HepG2 (cell line): ENCODE data around the gene CDH13. TPM values are rescaled to one million over a fixed set of nuclear protein-coding genes. Genes with fewer than 3 reads are reported as not detected.

Experiments used
- ATAC-seq: fragments of 200-7000 bp; cut with Tn5 transposase; 3 replicates; pipeline ENCODE4 v1.9.1; 2020; ENCODE audit warnings: mild to moderate bottlenecking, moderate library complexity
- BruUV-seq: library from RNA; stranded (reverse); fragments of 400-500 nt; replicated peaks from 2 replicates; lab custom pipeline; 2021; lab: Mats Ljungman, UMichigan
- CTCF ChIA-PET: fragments of 300-600 bp; formaldehyde crosslinking; extraction: SDS; loops from one replicate; lab custom pipeline; 2021; ENCODE audit warnings: low total read pairs, inconsistent platforms, low intra/inter-chr PET ratio; lab: Yijun Ruan, JAX
- POLR2A ChIA-PET: fragments of 350-600 bp; sonication (Branson Sonifier 250); formaldehyde crosslinking; loops from one replicate; lab custom pipeline; 2020; ENCODE audit warnings: antibody characterized with exemption, inconsistent platforms; lab: Yijun Ruan, JAX
- DNase-seq: peaks from one replicate; pipeline ENCODE4 v3.0.0-alpha.2; 2015; ENCODE audit warnings: low spot score
- FAIRE-seq: peaks from 3 replicates; lab custom pipeline; 2011; peaks lifted over from hg19 to GRCh38; lab: Jason Lieb, UNC
- H2AFZ ChIP-seq: one replicate; pipeline ENCODE4 v1.6.1; 2011; ENCODE audit warnings: low read length, inconsistent platforms
- H3K27ac ChIP-seq: fragments of 300-600 bp; 3 replicates; pipeline ENCODE4 v1.8.0; 2011; ENCODE audit warnings: mixed run types, mild to moderate bottlenecking, mixed read lengths, low read length, inconsistent platforms; ENCODE audit not compliant: insufficient read depth; ENCODE audit errors: extremely low read length
- H3K27me3 ChIP-seq, 2 experiments: fragments of 200-600 bp in 1 of 2; 2 replicates in 1 of 2; 3 replicates in 1 of 2; pipeline versions ENCODE4 v1.6.0 to v1.8.0; 2011; ENCODE audit warnings: low read length in 2 of 2, mild to moderate bottlenecking in 2 of 2, moderate library complexity in 2 of 2, inconsistent platforms in 1 of 2; ENCODE audit not compliant: insufficient read depth in 2 of 2, control insufficient read depth in 1 of 2
- H3K36me3 ChIP-seq, 2 experiments: fragments of 200-600 bp in 1 of 2; replicated peaks in 1 of 2; 2 replicates in 1 of 2; 3 replicates in 1 of 2; pipeline versions ENCODE4 v1.5.1 to v1.8.0; 2011; ENCODE audit warnings: low read length in 2 of 2, inconsistent platforms in 1 of 2; ENCODE audit not compliant: insufficient read depth in 2 of 2, control insufficient read depth in 1 of 2
- H3K4me1 ChIP-seq: 2 replicates; pipeline ENCODE4 v1.5.1; 2012; ENCODE audit warnings: low read length, inconsistent platforms; ENCODE audit not compliant: insufficient read depth
- H3K4me2 ChIP-seq: 2 replicates; pipeline ENCODE4 v1.6.0; 2011; ENCODE audit warnings: low read depth, low read length, inconsistent platforms
- H3K4me3 ChIP-seq, 3 experiments: fragments of 200-600 bp in 1 of 3; sonication (generic), shearing (Covaris generic) in 1 of 3; replicated peaks in 1 of 3; 2 replicates each; pipeline ENCODE4 v1.5.1; 2011 to 2016; ENCODE audit warnings: low read length in 3 of 3, inconsistent platforms in 2 of 3, low read depth in 2 of 3, mild to moderate bottlenecking in 2 of 3, control low read depth in 1 of 3, mixed read lengths in 1 of 3; ENCODE audit not compliant: insufficient read depth in 1 of 3
- H3K79me2 ChIP-seq: one replicate; pipeline ENCODE4 v1.6.1; 2011; ENCODE audit warnings: low read length, inconsistent platforms; ENCODE audit not compliant: insufficient read depth
- H3K9ac ChIP-seq: 2 replicates; pipeline ENCODE4 v1.6.0; 2011; ENCODE audit warnings: mild to moderate bottlenecking, low read depth, low read length, inconsistent platforms; ENCODE audit not compliant: insufficient read depth
- H3K9me3 ChIP-seq: 2 replicates; pipeline ENCODE4 v1.5.1; 2012; ENCODE audit warnings: mild to moderate bottlenecking, low read length
- H4K20me1 ChIP-seq: 2 replicates; pipeline ENCODE4 v1.6.0; 2011; ENCODE audit warnings: inconsistent platforms, mild to moderate bottlenecking, low read length, moderate library complexity; ENCODE audit not compliant: insufficient read depth
- AHR ChIP-seq: IDR thresholded peaks from 2 replicates; pipeline ENCODE4 v1.6.1; 2018; ENCODE audit warnings: missing genetic modification reagents, missing compliant biosample characterization
- EEA1 ChIP-seq: sonication (generic); formaldehyde crosslinking; IDR thresholded peaks from 2 replicates; pipeline ENCODE4 v1.5.1; 2020; ENCODE audit warnings: mild to moderate bottlenecking, missing genetic modification reagents, borderline replicate concordance
- ELF3 ChIP-seq: IDR thresholded peaks from 2 replicates; pipeline ENCODE4 v1.6.1; 2016; ENCODE audit warnings: missing genetic modification reagents, missing compliant biosample characterization
- ESRRA ChIP-seq: sonication (generic); formaldehyde crosslinking; IDR thresholded peaks from 2 replicates; pipeline ENCODE4 v1.5.1; 2020; ENCODE audit warnings: mild to moderate bottlenecking, low read depth, missing genetic modification reagents
- IRX3 ChIP-seq: sonication (generic); formaldehyde crosslinking; IDR thresholded peaks from 2 replicates; pipeline ENCODE4 v1.8.1; 2023; ENCODE audit warnings: mild to moderate bottlenecking, low read depth, missing genetic modification reagents, borderline replicate concordance
- POLR2G ChIP-seq: fragments of 200-400 bp; formaldehyde crosslinking; IDR thresholded peaks from 2 replicates; pipeline ENCODE4 v1.6.1; 2018; ENCODE audit warnings: mild to moderate bottlenecking, low read depth, low read length, moderate library complexity
- SP4 ChIP-seq: sonication (generic); formaldehyde crosslinking; IDR thresholded peaks from 2 replicates; pipeline ENCODE4 v1.8.1; 2023; ENCODE audit warnings: mild to moderate bottlenecking, missing genetic modification reagents
- SRSF9 ChIP-seq: fragments of 200-400 bp; formaldehyde crosslinking; IDR thresholded peaks from 2 replicates; pipeline ENCODE4 v1.6.1; 2018; ENCODE audit warnings: borderline replicate concordance, mild to moderate bottlenecking, low read depth, low read length; ENCODE audit not compliant: insufficient read depth, poor library complexity, severe bottlenecking
- ZNF24 ChIP-seq: fragments of 450-650 bp; IDR thresholded peaks from 2 replicates; pipeline ENCODE4 v1.6.1; 2017; ENCODE audit warnings: antibody characterized with exemption, mild to moderate bottlenecking
- ZNF607 ChIP-seq: sonication (generic); formaldehyde crosslinking; IDR thresholded peaks from 2 replicates; pipeline ENCODE4 v1.5.1; 2020; ENCODE audit warnings: missing genetic modification reagents, mild to moderate bottlenecking, borderline replicate concordance
- ZNF891 ChIP-seq: sonication (generic); formaldehyde crosslinking; IDR thresholded peaks from 2 replicates; pipeline ENCODE4 v1.5.0; 2020; ENCODE audit warnings: mild to moderate bottlenecking, missing genetic modification reagents
- WGBS: methylation state at CpG from one replicate; pipeline ENCODE4 v1.1.6; 2017; ENCODE audit warnings: low lambda C conversion rate; 5-methylcytosine and 5-hydroxymethylcytosine counted together
- in situ Hi-C: cut with HindIII; loops from 2 replicates; pipeline ENCODE4 v1.10.0; 2017; ENCODE audit warnings: low pct_unique_long_range_greater_than_20kb; ENCODE audit not compliant: extremely low pct_ligation_motif_present
- intact Hi-C: fragments of 100-400 bp; cut with micrococcal nuclease; formaldehyde crosslinking; loops from one replicate; pipeline ENCODE4 v1.10.0; 2022; ENCODE audit not compliant: unreplicated experiment
- polyA plus RNA-seq, 8 experiments: library from polyadenylated mRNA; depleted of rRNA in 3 of 8; stranded (reverse) in 7 of 8; unstranded in 1 of 8; fragments of >200 nt; fragmentation: Illumina TruSeq in 4 of 8; extraction: Trizol in 4 of 8; gene quantifications; 2 replicates each; pipeline versions ENCODE4 v1.2.1 to v1.2.3, GENCODE V29; 2011 to 2016; ENCODE audit warnings: low read depth in 4 of 8, missing spikeins in 1 of 8, mixed read lengths in 1 of 8; ENCODE audit not compliant: insufficient read depth in 1 of 8
- total RNA-seq, 5 experiments: library from RNA; depleted of rRNA; stranded (reverse); fragments of >200 nt; fragmentation: Illumina TruSeq; extraction: Trizol; gene quantifications; 2 replicates each; pipeline ENCODE4 v1.2.3, GENCODE V29; 2016; ENCODE audit warnings: low read depth in 1 of 5
- TF ChIP-seq, protein P1 (sequence below): sonication (generic); formaldehyde crosslinking; IDR thresholded peaks from 2 replicates; pipeline ENCODE4 v1.8.0; 2022; ENCODE audit warnings: missing genetic modification reagents, low read depth, mild to moderate bottlenecking, borderline replicate concordance
- TF ChIP-seq, protein P2 (sequence below): sonication (generic); formaldehyde crosslinking; IDR thresholded peaks from 2 replicates; pipeline ENCODE4 v1.8.1; 2022; ENCODE audit warnings: low read depth, mild to moderate bottlenecking, missing genetic modification reagents

CDH13 gene
- total and polyA plus RNA-seq, 2 of the 13 experiments (the other 11 are each of a cell fraction or from before 2014, with no cell fraction given), result not detected

DNA sequence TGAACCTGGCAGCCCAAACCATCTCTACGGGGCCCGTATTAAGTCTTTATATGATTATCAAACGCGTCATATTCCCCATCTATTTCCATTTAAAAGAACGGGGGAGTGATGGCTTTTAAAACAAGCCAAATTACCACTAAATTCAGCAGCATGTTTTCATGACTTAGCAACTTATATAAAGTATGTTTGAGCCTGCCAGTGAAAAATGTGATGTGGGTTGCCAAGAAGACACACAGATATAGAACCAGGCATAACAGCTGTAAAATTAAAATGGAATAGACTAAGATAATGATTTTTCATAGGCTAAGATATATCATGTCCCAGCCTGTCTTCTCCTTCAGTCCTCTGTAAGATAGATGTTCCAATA lies 1136.2 kb downstream of the CDH13 start:
- no peaks in the 10 kb centered on the region; a peak in 1 of 5 replicates for H3K27me3 ChIP-seq
- H3K9ac ChIP-seq, result no peak overlapping the region
- under 1% methylated on average over 5 of the region's 5 CpGs for WGBS
- POLR2A ChIA-PET, result no interaction called here
- no peak overlapping the region for H2AFZ ChIP-seq
- intact Hi-C loops, result no loop called here
- CTCF ChIA-PET, result no interaction called here
- peaks cover 9% of the 10 kb centered on the region; the same call in 1 of the 2 replicates for H3K9me3 ChIP-seq
- no peaks in the 10 kb centered on the region for H3K36me3 ChIP-seq
- H3K4me1 ChIP-seq, result peaks cover 9% of the 10 kb centered on the region; the same call in 1 of the 2 replicates
- no peak overlapping the region for H3K27ac ChIP-seq
- in situ Hi-C loops, result no loop called here
- no peak overlapping the region for H3K4me3 ChIP-seq
- ATAC-seq (no peak), DNase-seq (no peak), FAIRE-seq (no peak)
- H3K79me2 ChIP-seq, result no peaks in the 10 kb centered on the region
- BruUV-seq, result no TSS peak
- no peaks in the 10 kb centered on the region for H4K20me1 ChIP-seq
- TF ChIP-seq ESRRA (no peak), AHR (no peak)
- TF ChIP-seq, protein P1, sequence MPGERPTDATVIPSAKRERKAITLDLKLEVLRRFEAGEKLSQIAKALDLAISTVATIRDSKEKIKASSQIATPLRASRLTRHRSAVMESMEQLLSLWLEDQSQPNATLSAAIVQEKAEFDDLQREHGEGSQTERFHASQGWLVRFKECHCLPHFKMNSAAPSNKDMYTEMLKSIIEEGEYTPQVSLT (CRISPR knock-in tag), result no peak
- TF ChIP-seq, protein P2, sequence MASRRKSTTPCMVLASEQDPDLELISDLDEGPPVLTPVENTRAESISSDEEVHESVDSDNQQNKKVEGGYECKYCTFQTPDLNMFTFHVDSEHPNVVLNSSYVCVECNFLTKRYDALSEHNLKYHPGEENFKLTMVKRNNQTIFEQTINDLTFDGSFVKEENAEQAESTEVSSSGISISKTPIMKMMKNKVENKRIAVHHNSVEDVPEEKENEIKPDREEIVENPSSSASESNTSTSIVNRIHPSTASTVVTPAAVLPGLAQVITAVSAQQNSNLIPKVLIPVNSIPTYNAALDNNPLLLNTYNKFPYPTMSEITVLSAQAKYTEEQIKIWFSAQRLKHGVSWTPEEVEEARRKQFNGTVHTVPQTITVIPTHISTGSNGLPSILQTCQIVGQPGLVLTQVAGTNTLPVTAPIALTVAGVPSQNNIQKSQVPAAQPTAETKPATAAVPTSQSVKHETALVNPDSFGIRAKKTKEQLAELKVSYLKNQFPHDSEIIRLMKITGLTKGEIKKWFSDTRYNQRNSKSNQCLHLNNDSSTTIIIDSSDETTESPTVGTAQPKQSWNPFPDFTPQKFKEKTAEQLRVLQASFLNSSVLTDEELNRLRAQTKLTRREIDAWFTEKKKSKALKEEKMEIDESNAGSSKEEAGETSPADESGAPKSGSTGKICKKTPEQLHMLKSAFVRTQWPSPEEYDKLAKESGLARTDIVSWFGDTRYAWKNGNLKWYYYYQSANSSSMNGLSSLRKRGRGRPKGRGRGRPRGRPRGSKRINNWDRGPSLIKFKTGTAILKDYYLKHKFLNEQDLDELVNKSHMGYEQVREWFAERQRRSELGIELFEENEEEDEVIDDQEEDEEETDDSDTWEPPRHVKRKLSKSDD, result no peak
- H3K4me2 ChIP-seq, result no peak overlapping the region

DNA sequence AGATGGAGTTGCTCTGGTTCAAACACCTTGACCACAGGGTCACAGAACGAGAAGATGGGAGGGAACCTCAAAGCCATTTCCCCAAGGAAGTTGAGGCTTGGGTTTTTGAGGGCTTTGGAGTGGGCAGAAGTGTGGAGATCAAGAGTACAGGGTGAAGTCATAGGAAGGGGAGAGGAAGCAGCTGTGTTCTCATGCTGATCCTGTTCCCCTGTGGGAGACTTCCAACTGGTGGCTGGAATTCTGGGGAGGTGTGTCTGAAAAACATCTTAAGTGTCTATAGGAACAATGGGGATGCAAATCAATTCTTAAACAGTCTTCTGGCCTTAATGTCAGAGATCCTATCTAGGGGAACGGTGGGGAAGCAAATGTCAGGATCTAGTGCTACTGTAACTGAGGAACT lies 1142.2 kb downstream of the CDH13 start:
- intact Hi-C loops (no loop called here), in situ Hi-C loops (no loop called here)
- no peaks in the 10 kb centered on the region for H3K9me3 ChIP-seq
- ChIA-PET POLR2A (no interaction called here), CTCF (no interaction called here)
- ATAC-seq (no peak), DNase-seq (no peak), FAIRE-seq (no peak)
- no peaks in the 10 kb centered on the region for H3K79me2 ChIP-seq
- no peaks in the 10 kb centered on the region for H4K20me1 ChIP-seq
- no peak overlapping the region for H3K4me2 ChIP-seq
- no peaks in the 10 kb centered on the region for H3K27me3 ChIP-seq
- no peak overlapping the region for H3K9ac ChIP-seq
- BruUV-seq, result no TSS peak
- H3K4me3 ChIP-seq, result no peak overlapping the region
- H3K36me3 ChIP-seq, result no peaks in the 10 kb centered on the region
- H2AFZ ChIP-seq, result no peak overlapping the region
- no peak overlapping the region for H3K27ac ChIP-seq
- WGBS, result 0% methylated on average over 2 of the region's 2 CpGs
- no peaks in the 10 kb centered on the region for H3K4me1 ChIP-seq
- no peak for TF ChIP-seq SP4
- no peak for TF ChIP-seq SRSF9
- TF ChIP-seq ELF3 (CRISPR knock-in tag), result no peak
- TF ChIP-seq POLR2G, result no peak
- TF ChIP-seq ZNF607 (CRISPR knock-in tag), result no peak
- no peak for TF ChIP-seq IRX3 (CRISPR knock-in tag)
- no peak for TF ChIP-seq ZNF891 (CRISPR knock-in tag)
- TF ChIP-seq ZNF24, result no peak
- TF ChIP-seq EEA1 (CRISPR knock-in tag), result no peak
